SK-N-SH (cell line): Measurements from ENCODE around the gene DENND1A.

Experiments
- CHD2 ChIP-seq: fragments of 150-350 bp; IDR thresholded peaks from 2 replicates; pipeline ENCODE4 v1.6.1; 2018; ENCODE audit warnings: low read length; ENCODE audit not compliant: partially characterized antibody
- CTCF ChIP-seq: fragments of 200-600 bp; sonication (generic); IDR thresholded peaks from 2 replicates; pipeline ENCODE4 v1.6.1; 2017; ENCODE audit warnings: antibody characterized with exemption, mild to moderate bottlenecking, moderate library complexity
- EP300 ChIP-seq, 2 experiments: IDR thresholded peaks; 2 replicates each; pipeline versions ENCODE4 v1.4.0 to v1.6.1; 2012; ENCODE audit warnings: borderline replicate concordance in 1 of 2, low read depth in 1 of 2, low read length in 1 of 2
- FOXM1 ChIP-seq: IDR thresholded peaks from 2 replicates; pipeline ENCODE4 v1.4.0; 2012; ENCODE audit warnings: low read depth, mild to moderate bottlenecking
- NFIC ChIP-seq: IDR thresholded peaks from 2 replicates; pipeline ENCODE4 v1.4.0; 2012; ENCODE audit warnings: borderline replicate concordance
- POLR2AphosphoS5 ChIP-seq: IDR thresholded peaks from 2 replicates; pipeline ENCODE4 v1.6.1; 2012; ENCODE audit warnings: low read depth, low read length
- RAD21 ChIP-seq: IDR thresholded peaks from 2 replicates; pipeline ENCODE4 v1.6.1; 2012; ENCODE audit warnings: mild to moderate bottlenecking, low read length
- SMC3 ChIP-seq: IDR thresholded peaks from 2 replicates; pipeline ENCODE4 v1.6.1; 2012; ENCODE audit warnings: low read depth, low read length, improper control_type of control experiment
- TCF12 ChIP-seq: IDR thresholded peaks from 2 replicates; pipeline ENCODE4 v1.4.0; 2012
- USF2 ChIP-seq: fragments of 150-350 bp; IDR thresholded peaks from 2 replicates; pipeline ENCODE4 v1.6.1; 2017; ENCODE audit warnings: antibody characterized with exemption, low read length, low read depth, borderline replicate concordance
- YY1 ChIP-seq: IDR thresholded peaks from 2 replicates; pipeline ENCODE4 v1.4.0; 2012; ENCODE audit warnings: low read depth, mild to moderate bottlenecking

- TF ChIP-seq USF2 (no peak), CTCF (no peak), CHD2 (no peak), SMC3 (no peak), RAD21 (no peak), NFIC (no peak), YY1 (no peak), EP300 (IDR thresholded peaks at IDR 0.05; ENCODE audit: borderline replicate concordance in 1 of 2, low read depth in 1 of 2, low read length in 1 of 2) (no peak), FOXM1 (no peak), POLR2AphosphoS5 (no peak), TCF12 (no peak)
Measured at GRCh38 chr9:123680352-123680751, 249.6 kb downstream of the DENND1A start.
